Hepatocyte (in vitro differentiated cells): ENCODE data around the gene MEGF8. TPM values are rescaled to one million over a fixed set of nuclear protein-coding genes. Genes with fewer than 3 reads are reported as not detected.

Experiments used
- DNase-seq: peaks from one replicate; pipeline ENCODE4 v3.0.0-alpha.2; 2016; ENCODE audit warnings: low spot score
- H2AFZ ChIP-seq: fragments of 200-600 bp; sonication (generic); 2 replicates; pipeline ENCODE4 v1.6.0; 2016; ENCODE audit warnings: antibody characterized with exemption, mild to moderate bottlenecking
- H3K27ac ChIP-seq: fragments of 200-600 bp; sonication (generic); 2 replicates; pipeline ENCODE4 v1.5.1; 2016; ENCODE audit warnings: mild to moderate bottlenecking
- H3K27me3 ChIP-seq: fragments of 200-600 bp; sonication (generic); 2 replicates; pipeline ENCODE4 v1.6.1; 2016
- H3K36me3 ChIP-seq: fragments of 200-600 bp; sonication (generic); replicated peaks from 2 replicates; pipeline ENCODE4 v1.5.1; 2016; ENCODE audit warnings: low read depth; ENCODE audit not compliant: insufficient read depth
- H3K4me1 ChIP-seq: fragments of 200-600 bp; sonication (generic); 2 replicates; pipeline ENCODE4 v1.5.1; 2016; ENCODE audit warnings: mild to moderate bottlenecking, moderate library complexity; ENCODE audit not compliant: insufficient read depth
- H3K4me2 ChIP-seq: fragments of 200-600 bp; sonication (generic); 2 replicates; pipeline ENCODE4 v1.6.0; 2016
- H3K4me3 ChIP-seq: fragments of 200-600 bp; sonication (generic); 2 replicates; pipeline ENCODE4 v1.5.1; 2016; ENCODE audit warnings: mild to moderate bottlenecking
- H3K79me2 ChIP-seq: fragments of 200-600 bp; sonication (generic); 2 replicates; pipeline ENCODE4 v1.6.0; 2017; ENCODE audit warnings: mild to moderate bottlenecking
- H3K9me2 ChIP-seq: fragments of 200-600 bp; sonication (generic); replicated peaks from 2 replicates; pipeline ENCODE4 v1.6.0; 2017; ENCODE audit warnings: mild to moderate bottlenecking; ENCODE audit not compliant: insufficient read depth
- H3K9me3 ChIP-seq: fragments of 200-600 bp; sonication (generic); 2 replicates; pipeline ENCODE4 v1.5.1; 2016; ENCODE audit warnings: low read depth, mild to moderate bottlenecking
- H4K20me1 ChIP-seq: fragments of 200-600 bp; sonication (generic); 2 replicates; pipeline ENCODE4 v1.6.0; 2016; ENCODE audit warnings: mild to moderate bottlenecking; ENCODE audit not compliant: insufficient read depth, poor library complexity, severe bottlenecking
- CTCF ChIP-seq: fragments of 200-600 bp; sonication (generic); IDR thresholded peaks from 2 replicates; pipeline ENCODE4 v1.5.1; 2016; ENCODE audit warnings: antibody characterized with exemption, mild to moderate bottlenecking; ENCODE audit not compliant: poor library complexity
- EZH2 ChIP-seq: fragments of 200-600 bp; sonication (generic); IDR thresholded peaks from 2 replicates; pipeline ENCODE4 v1.6.1; 2016; ENCODE audit warnings: antibody characterized with exemption, mild to moderate bottlenecking, borderline replicate concordance
- EZH2phosphoT487 ChIP-seq: fragments of 200-600 bp; sonication (generic); IDR thresholded peaks from one replicate; pipeline ENCODE4 v1.6.1; 2018; ENCODE audit warnings: antibody characterized with exemption, mild to moderate bottlenecking, low read depth, moderate library complexity; ENCODE audit not compliant: unreplicated experiment, severe bottlenecking
- WGBS: methylation state at CpG from one replicate; pipeline ENCODE4 v1.1.6; 2016; ENCODE audit warnings: low lambda C conversion rate; ENCODE audit errors: missing lambda C conversion rate; 5-methylcytosine and 5-hydroxymethylcytosine counted together
- polyA plus RNA-seq: library from polyadenylated mRNA; unstranded; fragments of >200 nt; fragmentation: Nextera tagmentation; extraction: Ambion mirVana; gene quantifications from 2 replicates; pipeline ENCODE4 v1.2.1, GENCODE V29; 2016
- total RNA-seq: library from RNA; depleted of rRNA; stranded (reverse); fragments of >200 nt; gene quantifications from 2 replicates; pipeline ENCODE4 v1.2.3, GENCODE V29; 2014

The MEGF8 gene
- total and polyA plus RNA-seq, 2 experiments from 2014 or later, result 8.3 to 19.2 TPM

DNA sequence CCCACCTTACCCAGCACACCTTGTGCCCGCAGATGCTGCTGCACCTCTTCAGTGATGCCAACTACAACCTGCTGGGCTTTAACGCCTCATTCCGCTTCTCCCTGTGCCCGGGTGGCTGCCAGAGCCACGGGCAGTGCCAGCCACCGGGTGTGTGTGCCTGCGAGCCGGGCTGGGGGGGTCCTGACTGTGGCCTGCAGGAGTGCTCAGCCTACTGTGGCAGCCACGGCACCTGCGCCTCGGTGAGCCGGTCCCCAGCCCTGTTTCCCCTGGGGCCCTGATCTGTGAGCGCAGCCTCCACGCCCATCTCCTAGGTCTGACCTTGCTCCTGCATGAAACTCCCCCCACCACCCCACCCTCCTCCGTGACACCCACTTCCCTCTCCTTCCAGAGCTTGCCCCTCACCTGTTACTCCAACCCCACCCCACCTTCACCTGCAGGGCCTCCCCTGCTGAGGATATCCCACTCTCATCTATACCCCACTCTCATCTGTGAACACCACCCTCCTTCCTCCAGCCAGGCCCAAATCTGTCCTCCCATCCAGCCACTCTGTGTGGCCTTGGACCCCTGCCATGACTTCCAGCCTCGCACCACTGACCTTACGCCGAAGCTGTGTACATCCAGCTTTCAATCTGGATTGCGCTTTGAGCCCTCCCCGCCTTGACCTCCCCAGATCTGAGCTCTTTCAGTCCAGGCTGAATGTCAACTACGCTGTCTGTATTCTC is 8.7 kb downstream of the MEGF8 start:
- no peak overlapping the region for H3K4me3 ChIP-seq
- H3K36me3 ChIP-seq, result no peaks in the 10 kb centered on the region
- H3K79me2 ChIP-seq, result peaks cover 32% of the 10 kb centered on the region
- no peaks in the 10 kb centered on the region for H3K9me3 ChIP-seq
- H3K27ac ChIP-seq, result no peak overlapping the region
- 94% methylated on average over 21 of the region's 21 CpGs for WGBS
- no peak overlapping the region for H3K4me2 ChIP-seq
- H3K27me3 ChIP-seq, result no peaks in the 10 kb centered on the region
- TF ChIP-seq EZH2 (no peak), CTCF (no peak)
- DNase-seq, result no peak
- no peaks in the 10 kb centered on the region for H3K9me2 ChIP-seq
- H4K20me1 ChIP-seq, result peaks cover 3% of the 10 kb centered on the region
- no peaks in the 10 kb centered on the region for H3K4me1 ChIP-seq
- no peak overlapping the region for H2AFZ ChIP-seq

- H3K4me2 ChIP-seq, result no peak overlapping the region
- 96% methylated on average over 13 of the region's 13 CpGs for WGBS
- H3K4me1 ChIP-seq, result no peaks in the 10 kb centered on the region
- no peak overlapping the region for H2AFZ ChIP-seq
- DNase-seq, result no peak
- H3K27ac ChIP-seq, result no peak overlapping the region
- no peaks in the 10 kb centered on the region for H3K9me2 ChIP-seq
- no peaks in the 10 kb centered on the region for H3K27me3 ChIP-seq
- no peak for TF ChIP-seq EZH2phosphoT487
- TF ChIP-seq EZH2, result no peak
- no peak for TF ChIP-seq CTCF
- peaks cover 26% of the 10 kb centered on the region for H3K79me2 ChIP-seq
- H3K9me3 ChIP-seq, result no peaks in the 10 kb centered on the region
- H3K4me3 ChIP-seq, result no peak overlapping the region
- H4K20me1 ChIP-seq, result no peaks in the 10 kb centered on the region
- no peaks in the 10 kb centered on the region for H3K36me3 ChIP-seq
These were observed 9.4 kb downstream of the MEGF8 start for GRCh38 chr19:42334697-42335373.

- Histone ChIP-seq H4K20me1 (no peaks in the 10 kb centered on the region), H3K36me3 (no peaks in the 10 kb centered on the region), H3K9me2 (no peaks in the 10 kb centered on the region), H3K27ac (no peak overlapping the region), H3K4me2 (no peak overlapping the region), H3K4me3 (no peak overlapping the region), H3K9me3 (no peaks in the 10 kb centered on the region), H3K79me2 (peaks cover 21% of the 10 kb centered on the region), H2AFZ (no peak overlapping the region), H3K4me1 (no peaks in the 10 kb centered on the region), H3K27me3 (no peaks in the 10 kb centered on the region)
- DNase-seq, result no peak
- WGBS, result 92% methylated on average over 7 of the region's 7 CpGs
- TF ChIP-seq EZH2 (no peak), EZH2phosphoT487 (no peak), CTCF (no peak)
These were observed 10.0 kb downstream of the MEGF8 start for GRCh38 chr19:42335374-42335936.
